SH-SY5Y (cell line): ENCODE measurements around the gene ZDHHC22.

Source experiments
- GATA2 ChIP-seq: IDR thresholded peaks from 2 replicates; pipeline ENCODE4 v1.6.1; 2011; ENCODE audit warnings: mild to moderate bottlenecking, low read depth, low read length
- GATA3 ChIP-seq: IDR thresholded peaks from 2 replicates; pipeline ENCODE4 v1.6.1; 2011; ENCODE audit warnings: low read depth, mild to moderate bottlenecking, low read length, moderate library complexity

DNA sequence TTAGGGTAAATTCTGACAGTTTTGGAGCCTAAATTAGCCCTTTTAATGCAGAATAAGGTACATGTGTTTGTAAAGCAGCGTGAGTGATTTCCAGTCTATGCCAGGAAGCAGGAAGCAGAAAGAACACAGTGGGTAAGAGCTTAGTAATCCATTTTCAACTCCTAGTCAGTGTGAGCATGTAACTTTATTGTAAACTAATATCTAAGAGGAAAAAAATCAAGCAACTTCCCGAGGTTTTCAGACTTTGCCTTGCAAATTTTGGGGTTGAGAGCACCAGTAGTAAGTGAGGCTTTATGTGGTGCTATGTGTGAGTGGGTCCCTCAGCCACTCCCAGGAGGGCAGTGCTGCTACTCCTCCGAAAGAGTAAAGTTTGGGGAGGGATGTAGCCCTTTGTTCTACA, 40.6 kb downstream of the ZDHHC22 start:
- no peak for TF ChIP-seq GATA3
- no peak for TF ChIP-seq GATA2
